Skeletal muscle satellite cell (primary cell): ENCODE data around the gene LYZL4.

Experiments
- H3K27me3 ChIP-seq: 2 replicates; pipeline ENCODE4 v1.7.0; 2013; ENCODE audit warnings: low read length; ENCODE audit not compliant: control insufficient read depth, insufficient read depth
- H3K36me3 ChIP-seq: 2 replicates; pipeline ENCODE4 v1.7.0; 2013; ENCODE audit warnings: mild to moderate bottlenecking, control low read depth, low read length; ENCODE audit not compliant: insufficient read depth
- H3K4me1 ChIP-seq: 2 replicates; pipeline ENCODE4 v1.7.0; 2013; ENCODE audit warnings: low read length; ENCODE audit not compliant: control insufficient read depth, insufficient read depth
- H3K4me2 ChIP-seq: 2 replicates; pipeline ENCODE4 v1.7.0; 2013; ENCODE audit warnings: mild to moderate bottlenecking, low read length
- H3K4me3 ChIP-seq: 2 replicates; pipeline ENCODE4 v1.7.0; 2013; ENCODE audit warnings: low read length
- H3K9ac ChIP-seq: 2 replicates; pipeline ENCODE4 v1.7.0; 2013; ENCODE audit warnings: mild to moderate bottlenecking, low read depth, low read length, moderate library complexity
- H3K9me3 ChIP-seq: replicated peaks from 2 replicates; pipeline ENCODE4 v1.7.0; 2013; ENCODE audit warnings: mild to moderate bottlenecking, control low read depth, low read length

Gene LYZL4

GRCh38 chr3:42441791-42442190, 31.4 kb upstream of the LYZL4 start:
- no peaks in the 10 kb centered on the region for H3K9me3 ChIP-seq
- H3K27me3 ChIP-seq, result peaks cover 46% of the 10 kb centered on the region
- H3K4me1 ChIP-seq, result no peaks in the 10 kb centered on the region
- H3K4me2 ChIP-seq, result no peak overlapping the region
- no peak overlapping the region for H3K9ac ChIP-seq
- no peaks in the 10 kb centered on the region for H3K36me3 ChIP-seq
- no peak overlapping the region for H3K4me3 ChIP-seq

GRCh38 chr3:42440924-42441323, 30.5 kb upstream of the LYZL4 start:
- no peaks in the 10 kb centered on the region for H3K4me1 ChIP-seq

GRCh38 chr3:42439261-42440115, 29.1 kb upstream of the LYZL4 start:
- no peaks in the 10 kb centered on the region for H3K9me3 ChIP-seq
- H3K4me3 ChIP-seq, result no peak overlapping the region
- H3K36me3 ChIP-seq, result no peaks in the 10 kb centered on the region
- no peak overlapping the region for H3K4me2 ChIP-seq
- no peaks in the 10 kb centered on the region for H3K4me1 ChIP-seq
- peaks cover 36% of the 10 kb centered on the region for H3K27me3 ChIP-seq
- no peak overlapping the region for H3K9ac ChIP-seq

More at GRCh38 chr3:42440924-42441323, 30.5 kb upstream of the LYZL4 start:
- H3K4me3 ChIP-seq, result no peak overlapping the region
- peaks cover 40% of the 10 kb centered on the region for H3K27me3 ChIP-seq
- no peak overlapping the region for H3K9ac ChIP-seq
- H3K36me3 ChIP-seq, result no peaks in the 10 kb centered on the region
- H3K9me3 ChIP-seq, result no peaks in the 10 kb centered on the region
- H3K4me2 ChIP-seq, result no peak overlapping the region

DNA sequence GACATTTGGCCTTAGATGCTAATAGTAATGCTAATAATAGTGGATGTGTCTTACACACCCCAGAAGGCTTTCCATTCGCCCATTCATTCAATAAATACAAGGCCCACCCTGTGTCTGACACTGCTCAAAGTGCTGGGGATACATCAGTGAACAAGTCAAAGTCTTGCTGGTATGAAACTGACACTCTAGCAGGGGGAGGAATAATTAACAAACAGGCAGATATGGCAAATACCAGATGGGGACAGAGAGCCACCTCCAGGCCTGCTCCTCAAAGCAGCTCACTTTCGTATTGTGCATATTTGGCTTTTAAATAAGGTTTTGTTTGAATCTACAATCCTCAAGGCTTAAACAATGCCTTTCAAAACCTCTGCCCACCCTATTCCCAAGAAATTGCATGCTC, 28.3 kb upstream of the LYZL4 start:
- H3K4me3 ChIP-seq, result no peak overlapping the region
- no peaks in the 10 kb centered on the region for H3K4me1 ChIP-seq
- H3K4me2 ChIP-seq, result no peak overlapping the region
- H3K9ac ChIP-seq, result no peak overlapping the region
- no peaks in the 10 kb centered on the region for H3K36me3 ChIP-seq
- H3K9me3 ChIP-seq, result no peaks in the 10 kb centered on the region
- peaks cover 36% of the 10 kb centered on the region for H3K27me3 ChIP-seq

DNA sequence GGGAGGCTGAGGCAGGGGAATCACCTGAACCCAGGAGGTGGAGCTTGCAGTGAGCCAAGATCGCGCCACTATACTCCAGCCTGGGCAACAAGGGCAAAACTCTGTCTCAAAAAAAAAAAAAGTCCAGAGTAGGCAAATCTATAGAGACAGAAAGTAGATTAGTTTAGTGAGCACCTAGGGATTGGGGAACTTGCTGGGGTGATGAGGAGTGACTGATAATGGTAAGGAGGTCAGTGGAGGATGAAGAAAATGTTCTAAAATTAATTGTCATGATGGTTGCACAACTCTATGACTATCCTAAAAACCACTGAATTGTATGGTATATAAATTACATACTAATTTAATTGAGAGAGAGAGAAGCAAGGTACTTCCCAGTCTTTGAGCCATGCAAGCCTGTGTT, 27.8 kb upstream of the LYZL4 start:
- H3K27me3 ChIP-seq, result peaks cover 33% of the 10 kb centered on the region
- H3K9ac ChIP-seq, result no peak overlapping the region
- no peaks in the 10 kb centered on the region for H3K36me3 ChIP-seq
- H3K4me1 ChIP-seq, result no peaks in the 10 kb centered on the region
- no peaks in the 10 kb centered on the region for H3K9me3 ChIP-seq
- H3K4me2 ChIP-seq, result no peak overlapping the region
- H3K4me3 ChIP-seq, result no peak overlapping the region

GRCh38 chr3:42434777-42435380, 24.5 kb upstream of the LYZL4 start:
- no peak overlapping the region for H3K4me3 ChIP-seq
- no peak overlapping the region for H3K4me2 ChIP-seq
- no peaks in the 10 kb centered on the region for H3K36me3 ChIP-seq
- H3K9ac ChIP-seq, result no peak overlapping the region
- H3K4me1 ChIP-seq, result no peaks in the 10 kb centered on the region
- no peaks in the 10 kb centered on the region for H3K9me3 ChIP-seq
- H3K27me3 ChIP-seq, result peaks cover 20% of the 10 kb centered on the region

- Histone ChIP-seq H3K27me3 (peaks cover 20% of the 10 kb centered on the region), H3K4me1 (no peaks in the 10 kb centered on the region), H3K9ac (no peak overlapping the region), H3K4me2 (no peak overlapping the region), H3K9me3 (no peaks in the 10 kb centered on the region), H3K36me3 (no peaks in the 10 kb centered on the region), H3K4me3 (no peak overlapping the region)
Measured at GRCh38 chr3:42432485-42432884, 22.1 kb upstream of the LYZL4 start.

DNA sequence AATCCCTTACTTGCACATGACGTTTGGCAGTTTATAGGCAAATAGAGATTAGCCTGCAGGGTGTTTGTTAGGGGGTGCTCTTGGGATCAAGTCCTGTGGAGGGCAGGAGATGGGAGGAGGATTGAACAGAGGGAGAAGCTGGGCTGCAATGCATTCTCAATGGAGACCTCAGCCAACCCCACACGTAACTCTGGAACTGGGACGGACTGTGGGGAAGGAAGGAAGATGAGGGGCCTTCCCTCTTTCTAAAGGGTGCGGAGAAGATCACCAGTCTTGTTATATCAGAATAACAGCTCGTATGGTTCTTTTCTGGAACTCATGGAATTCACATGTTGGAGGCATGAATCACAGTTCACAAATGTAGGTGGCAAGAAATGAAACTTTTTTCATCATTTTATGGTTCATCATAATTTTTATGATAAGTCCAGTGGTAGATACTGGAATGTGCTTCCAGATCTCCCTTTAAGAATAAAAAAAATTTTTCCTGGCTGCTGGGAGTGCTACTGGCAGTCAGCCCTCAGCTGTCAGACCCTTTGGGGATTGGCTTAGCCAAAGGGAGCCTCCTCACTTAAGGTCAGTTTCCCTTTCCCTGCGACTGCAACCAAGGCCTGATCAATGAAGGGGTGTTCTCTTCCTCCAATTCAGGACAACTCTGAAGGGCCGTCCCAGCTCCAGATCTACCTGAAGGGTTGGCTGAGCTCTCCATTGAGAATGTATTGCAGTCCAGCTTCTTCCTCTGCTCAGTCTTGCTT, 20.5 kb upstream of the LYZL4 start:
- no peak overlapping the region for H3K9ac ChIP-seq
- H3K4me1 ChIP-seq, result no peaks in the 10 kb centered on the region
- no peak overlapping the region for H3K4me2 ChIP-seq
- H3K9me3 ChIP-seq, result no peaks in the 10 kb centered on the region
- H3K4me3 ChIP-seq, result no peak overlapping the region
- H3K27me3 ChIP-seq, result peaks cover 20% of the 10 kb centered on the region
- no peaks in the 10 kb centered on the region for H3K36me3 ChIP-seq

DNA sequence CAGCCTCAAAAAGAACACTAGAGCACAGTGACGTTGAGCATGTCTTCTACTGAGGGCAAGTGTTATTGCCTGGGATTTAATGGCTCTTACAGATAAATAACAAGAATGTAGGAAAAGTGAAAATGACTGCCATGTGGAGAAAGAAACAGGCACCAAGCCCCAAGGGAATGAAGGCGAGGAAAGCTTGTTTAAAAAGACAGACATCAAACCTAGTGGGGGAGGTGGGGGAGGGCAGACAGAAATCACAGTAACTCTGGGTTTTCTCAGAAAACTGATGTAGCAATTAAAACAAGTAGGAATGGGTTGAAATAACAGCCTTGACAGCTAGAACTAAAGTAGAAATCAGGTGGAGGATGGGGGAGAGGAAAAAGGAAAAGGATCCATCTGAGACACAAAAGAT, 18.4 kb upstream of the LYZL4 start:
- no peaks in the 10 kb centered on the region for H3K4me1 ChIP-seq
- no peaks in the 10 kb centered on the region for H3K9me3 ChIP-seq
- no peaks in the 10 kb centered on the region for H3K36me3 ChIP-seq
- no peak overlapping the region for H3K9ac ChIP-seq
- no peak overlapping the region for H3K4me2 ChIP-seq
- H3K27me3 ChIP-seq, result peaks cover 20% of the 10 kb centered on the region
- no peak overlapping the region for H3K4me3 ChIP-seq

DNA sequence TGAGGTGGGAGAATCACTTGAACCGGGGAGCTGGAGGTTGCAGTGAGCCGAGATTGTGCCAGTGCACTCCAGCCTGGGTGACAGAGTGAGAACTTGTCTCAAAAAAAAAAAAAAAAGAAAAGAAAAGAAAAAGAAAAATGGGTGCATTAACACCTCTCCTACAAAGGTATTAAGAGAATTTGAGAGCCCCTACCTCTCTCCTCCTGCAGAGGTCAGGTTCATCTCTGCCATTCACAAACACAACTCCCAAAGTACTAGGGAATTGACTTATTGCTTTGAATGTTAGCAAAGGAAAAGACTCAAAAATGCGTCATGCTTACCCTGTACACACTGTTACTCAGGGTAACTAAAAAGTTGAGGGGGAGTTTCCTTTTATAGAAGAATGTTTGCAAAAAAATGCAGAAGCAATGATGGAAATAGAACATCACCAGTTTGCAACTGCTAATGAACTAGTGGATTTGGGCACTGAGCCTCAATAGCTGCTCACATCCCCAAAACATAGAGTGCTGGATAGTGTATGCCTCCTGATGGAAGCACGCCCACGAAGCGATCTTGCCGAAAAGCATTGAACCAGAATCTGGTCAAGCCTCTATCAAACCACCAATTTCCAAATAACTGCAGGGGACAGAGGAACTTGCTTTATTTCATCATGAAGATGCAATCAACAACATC, 15.5 kb upstream of the LYZL4 start:
- Histone ChIP-seq H3K4me3 (no peak overlapping the region), H3K36me3 (no peaks in the 10 kb centered on the region), H3K9ac (no peak overlapping the region), H3K4me2 (no peak overlapping the region), H3K4me1 (no peaks in the 10 kb centered on the region), H3K27me3 (peaks cover 14% of the 10 kb centered on the region), H3K9me3 (no peaks in the 10 kb centered on the region)

GRCh38 chr3:42424911-42425310, 14.5 kb upstream of the LYZL4 start:
- Histone ChIP-seq H3K36me3 (no peaks in the 10 kb centered on the region), H3K4me3 (no peak overlapping the region), H3K9ac (no peak overlapping the region), H3K27me3 (peaks cover 5% of the 10 kb centered on the region), H3K4me2 (no peak overlapping the region), H3K9me3 (no peaks in the 10 kb centered on the region), H3K4me1 (no peaks in the 10 kb centered on the region)
